ENCODE measurements around the gene C2orf69. TPM values are rescaled to one million over a fixed set of nuclear protein-coding genes. Genes with fewer than 3 reads are reported as not detected.

Gene C2orf69
- total and polyA plus RNA-seq, 2 of the 8 experiments (the other 6 are each of a cell fraction or from before 2014, with no cell fraction given): 3.9 to 32.0 TPM

- no peak for FAIRE-seq
Measured at GRCh38 chr2:199896617-199897016, 14.5 kb upstream of the C2orf69 start.

More at GRCh38 chr2:199896617-199897016, 14.5 kb upstream of the C2orf69 start:
- Histone ChIP-seq H2BK5ac (ENCODE audit: low read depth, low read length) (no peak overlapping the region), H3K9me3 (ENCODE audit: insufficient read depth in 2 of 2, low read depth in 1 of 2, low read length in 1 of 2) (no peaks in the 10 kb centered on the region), H3K9ac (replicated peaks in 1 of 4; ENCODE audit: extremely low read depth in 1 of 4, low read depth in 3 of 4, low read length in 3 of 4) (no peak overlapping the region), H4K8ac (ENCODE audit: extremely low read depth, insufficient read depth, low read length) (no peak overlapping the region), H3K79me1 (ENCODE audit: low read depth, low read length) (no peaks in the 10 kb centered on the region), H3K79me2 (ENCODE audit: control insufficient read depth in 1 of 2, insufficient read depth in 2 of 2, low read length in 2 of 2) (no peaks in the 10 kb centered on the region), H2BK120ac (replicated peaks; ENCODE audit: low read depth, low read length) (no peak overlapping the region), H2BK20ac (ENCODE audit: low read length) (no peak overlapping the region), H2AK5ac (ENCODE audit: low read depth, low read length) (no peak overlapping the region), H2BK15ac (ENCODE audit: low read length) (no peak overlapping the region), H3K36me3 (ENCODE audit: control insufficient read depth in 2 of 4, insufficient read depth in 4 of 4, low read length in 3 of 4) (no peaks in the 10 kb centered on the region), H3K18ac (ENCODE audit: extremely low read depth, low read length) (no peak overlapping the region), H3K4me1 (replicated peaks in 1 of 4; ENCODE audit: control insufficient read depth in 3 of 4, insufficient read depth in 4 of 4, low read length in 3 of 4) (no peaks in the 10 kb centered on the region), H3K14ac (ENCODE audit: insufficient read length) (no peak overlapping the region), H2BK12ac (ENCODE audit: low read depth, low read length) (no peak overlapping the region), H3K23ac (ENCODE audit: insufficient read length) (no peak overlapping the region), H3K4me3 (ENCODE audit: extremely low read depth in 1 of 4, insufficient read depth in 2 of 4, low read depth in 3 of 4, low read length in 4 of 4) (no peak overlapping the region), H3K23me2 (ENCODE audit: low read depth, low read length) (no peaks in the 10 kb centered on the region), H3K4me2 (ENCODE audit: insufficient read depth in 1 of 2, low read depth in 2 of 2, low read length in 2 of 2) (no peak overlapping the region), H2AFZ (ENCODE audit: low read length) (no peak overlapping the region), H3K27ac (ENCODE audit: low read depth, low read length) (no peak overlapping the region), H3K27me3 (replicated peaks in 1 of 4; ENCODE audit: control insufficient read depth in 3 of 4, extremely low read depth in 1 of 4, insufficient read depth in 3 of 4, low read length in 3 of 4) (no peaks in the 10 kb centered on the region), H3K56ac (replicated peaks; ENCODE audit: insufficient read length, low read depth, low read length) (no peak overlapping the region), H4K20me1 (replicated peaks in 1 of 2; ENCODE audit: control insufficient read depth in 1 of 2, insufficient read depth in 2 of 2, low read length in 2 of 2) (no peaks in the 10 kb centered on the region), H4K5ac (ENCODE audit: insufficient read length, low read depth, low read length) (no peak overlapping the region), H3K4ac (replicated peaks; ENCODE audit: insufficient read length, low read depth, low read length) (no peak overlapping the region), H4K91ac (replicated peaks; ENCODE audit: insufficient read length, low read length) (no peak overlapping the region)
- ChIA-PET CTCF (ENCODE audit: partially characterized antibody) (no interaction called here), POLR2A (ENCODE audit: partially characterized antibody) (interaction anchor here (0.8 kb wide), 1 partner anchor 14 kb away, joined by 3 read pairs; the partner anchor contains the start of gene C2orf69)
- TF ChIP-seq GTF2F1 (IDR thresholded peaks at IDR 0.05; ENCODE audit: borderline replicate concordance, low read depth, low read length): no peak
- TF ChIP-seq JUN (IDR thresholded peaks at IDR 0.05; ENCODE audit: low read depth, low read length): no peak
- TF ChIP-seq CHD2 (IDR thresholded peaks at IDR 0.05; ENCODE audit: low read length): no peak
- no peak for TF ChIP-seq TAF7 (optimal IDR thresholded peaks at IDR 0.05; ENCODE audit: borderline replicate concordance, low read depth, low read length)
- no peak for TF ChIP-seq MAFK (IDR thresholded peaks at IDR 0.05; ENCODE audit: low read depth, low read length)
- no peak for TF ChIP-seq TCF12 (IDR thresholded peaks at IDR 0.05; ENCODE audit: low read depth, low read length)
- no peak for TF ChIP-seq TEAD4 (IDR thresholded peaks at IDR 0.05; ENCODE audit: low read depth, low read length)
- 86% methylated on average over 2 of the region's 2 CpGs; no CpG with 5 or more reads in 1 of the 2 experiments for WGBS, 2 experiments (ENCODE audit: extremely low coverage in 1 of 2, insufficient coverage in 1 of 2, insufficient read length in 1 of 2, insufficient replicate concordance in 2 of 2, low coverage in 1 of 2, low lambda C conversion rate in 2 of 2, missing lambda C conversion rate in 1 of 2)
- no peak for DNase-seq (ENCODE audit: low read depth in 1 of 2, low spot score in 2 of 2)

Measured in H1 (cell line).